Stomach (tissue), 4 donors: ENCODE results near the gene FUZ.

Experiments
- EP300 ChIP-seq: sonication (generic); formaldehyde crosslinking; IDR thresholded peaks from one replicate; pipeline ENCODE4 v1.6.1; 2017; ENCODE audit warnings: antibody characterized with exemption
- POLR2AphosphoS5 ChIP-seq, 3 donors: sonication (generic); formaldehyde crosslinking; IDR thresholded peaks; one replicate each; pipeline ENCODE4 v1.6.1; 2016; ENCODE audit warnings: antibody characterized with exemption in 3 of 3

DNA sequence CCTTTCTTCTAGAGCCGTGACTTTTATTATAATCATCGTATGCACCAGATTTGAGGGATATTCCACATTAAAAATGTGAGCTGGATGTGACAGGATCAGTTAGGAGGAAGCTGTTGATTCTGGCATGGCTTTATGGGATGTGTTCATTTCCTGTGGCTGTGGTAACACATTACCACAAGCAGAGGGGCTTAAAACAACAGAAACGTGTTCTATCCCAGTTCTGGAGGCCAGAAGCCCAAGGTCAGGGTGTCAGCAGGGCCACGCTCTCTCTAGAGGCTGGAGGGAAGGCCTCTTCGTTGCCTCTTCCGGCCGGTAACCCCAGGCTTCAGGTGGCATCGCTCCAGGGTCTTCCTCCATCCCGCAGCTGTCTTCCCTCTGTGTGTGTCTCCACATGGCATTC, 19.5 kb upstream of the FUZ start:
- TF ChIP-seq POLR2AphosphoS5 (IDR thresholded peaks at IDR 0.05) (no peak), EP300 (no peak)
